ENCODE data around the gene SMTN. TPM values are rescaled to one million over a fixed set of nuclear protein-coding genes. Genes with fewer than 3 reads are reported as not detected.
A peak's percentile ranks its signal among the peaks of the same experiment; 100 is the strongest.

SMTN gene
- total RNA-seq, 1 donor from 2014 or later, result 54.0 TPM

GRCh38 chr22:31121403-31121802 lies 40.3 kb downstream of the SMTN start:
- H3K9me3 Mint-ChIP-seq, result no peaks in the 10 kb centered on the region
- no peaks in the 10 kb centered on the region for H3K36me3 Mint-ChIP-seq
- no peak for TF ChIP-seq CTCF (conservative IDR thresholded peaks at IDR 0.05)

DNA sequence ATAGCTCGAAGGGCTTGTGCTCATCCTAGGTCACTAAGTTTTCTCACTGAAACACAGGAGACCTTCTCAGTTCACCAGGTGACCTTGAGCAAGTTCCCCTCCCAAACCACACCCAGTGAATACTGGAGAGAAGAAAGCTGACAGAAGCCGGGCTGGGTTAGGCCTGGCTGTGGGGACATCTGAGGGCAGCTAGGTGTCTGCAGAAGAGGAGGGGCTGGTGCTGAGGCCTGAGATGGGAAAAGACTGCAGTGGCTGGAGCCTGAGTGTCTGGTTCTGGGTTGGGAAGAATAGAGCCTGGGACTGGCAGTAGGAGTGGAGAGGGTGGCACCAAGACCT lies 41.0 kb downstream of the SMTN start:
- H3K27ac Mint-ChIP-seq, result peak overlapping the region; percentile 77
- H3K36me3 Mint-ChIP-seq, result no peaks in the 10 kb centered on the region
- H3K4me3 Mint-ChIP-seq, result peak overlapping the region; percentile 76
- no peaks in the 10 kb centered on the region for H3K9me3 Mint-ChIP-seq
- H3K4me1 Mint-ChIP-seq (ENCODE audit: unreplicated experiment), result peaks cover 10% of the 10 kb centered on the region
- no peak for DNase-seq (ENCODE audit: extremely low spot score, unreplicated experiment)
- peaks cover 12% of the 10 kb centered on the region for H3K27me3 Mint-ChIP-seq
- TF ChIP-seq CTCF (conservative IDR thresholded peaks at IDR 0.05), result no peak

More at GRCh38 chr22:31121403-31121802, 40.3 kb downstream of the SMTN start:
- Mint-ChIP-seq H3K27ac (no peak overlapping the region), H3K27me3 (peaks cover 12% of the 10 kb centered on the region), H3K4me1 (ENCODE audit: unreplicated experiment) (peaks cover 10% of the 10 kb centered on the region), H3K4me3 (no peak overlapping the region)
- DNase-seq (ENCODE audit: extremely low spot score, unreplicated experiment), result no peak

GRCh38 chr22:31122532-31123291 lies 41.6 kb downstream of the SMTN start, which contains the start of gene INPP5J:
Gene INPP5J (plus strand): TSS chr22:31122966. CDS start chr22:31123015, 49 bp downstream.
- DNase-seq (ENCODE audit: extremely low spot score, unreplicated experiment), result no peak
- H3K4me1 Mint-ChIP-seq (ENCODE audit: unreplicated experiment), result peaks cover 10% of the 10 kb centered on the region
- no peaks in the 10 kb centered on the region for H3K36me3 Mint-ChIP-seq
- H3K4me3 Mint-ChIP-seq, result peak within 1 kb of the TSS; percentile 83
- no peaks in the 10 kb centered on the region for H3K9me3 Mint-ChIP-seq
- H3K27ac Mint-ChIP-seq, result peak within 1 kb of the TSS; percentile 77
- H3K27me3 Mint-ChIP-seq, result peaks cover 12% of the 10 kb centered on the region
- TF ChIP-seq CTCF (conservative IDR thresholded peaks at IDR 0.05), result no peak

DNA sequence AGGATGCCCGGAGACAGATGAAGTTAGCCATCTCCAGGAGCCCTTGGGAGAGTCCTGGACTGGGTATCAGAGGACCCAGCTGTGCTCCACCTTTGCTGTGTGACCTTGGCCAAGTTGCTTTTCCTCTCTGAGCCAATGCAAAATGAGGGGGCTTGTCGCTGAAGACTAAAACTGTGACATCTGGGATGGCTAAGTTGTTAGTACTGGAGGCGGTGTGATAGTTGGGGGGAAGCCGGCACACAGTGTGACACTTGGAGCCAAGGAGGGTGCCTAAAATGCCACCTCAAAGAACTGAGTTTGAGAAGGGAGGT lies 42.1 kb downstream of the SMTN start:
- Mint-ChIP-seq H3K9me3 (no peaks in the 10 kb centered on the region), H3K4me1 (ENCODE audit: unreplicated experiment) (peaks cover 10% of the 10 kb centered on the region), H3K27ac (peak overlapping the region; percentile 41), H3K27me3 (peaks cover 12% of the 10 kb centered on the region), H3K4me3 (peak overlapping the region; percentile 83), H3K36me3 (no peaks in the 10 kb centered on the region)
- no peak for TF ChIP-seq CTCF (conservative IDR thresholded peaks at IDR 0.05)
- DNase-seq (ENCODE audit: extremely low spot score, unreplicated experiment), result no peak

GRCh38 chr22:31124290-31124689 lies 43.2 kb downstream of the SMTN start:
- Mint-ChIP-seq H3K4me3 (peak overlapping the region; percentile 35), H3K27me3 (peaks cover 8% of the 10 kb centered on the region), H3K4me1 (ENCODE audit: unreplicated experiment) (peaks cover 10% of the 10 kb centered on the region), H3K9me3 (no peaks in the 10 kb centered on the region), H3K27ac (no peak overlapping the region), H3K36me3 (no peaks in the 10 kb centered on the region)
- no peak for TF ChIP-seq CTCF (conservative IDR thresholded peaks at IDR 0.05)
- no peak for DNase-seq (ENCODE audit: extremely low spot score, unreplicated experiment)
